Measurements from ENCODE around the gene DNAL1.

The DNAL1 gene

DNA sequence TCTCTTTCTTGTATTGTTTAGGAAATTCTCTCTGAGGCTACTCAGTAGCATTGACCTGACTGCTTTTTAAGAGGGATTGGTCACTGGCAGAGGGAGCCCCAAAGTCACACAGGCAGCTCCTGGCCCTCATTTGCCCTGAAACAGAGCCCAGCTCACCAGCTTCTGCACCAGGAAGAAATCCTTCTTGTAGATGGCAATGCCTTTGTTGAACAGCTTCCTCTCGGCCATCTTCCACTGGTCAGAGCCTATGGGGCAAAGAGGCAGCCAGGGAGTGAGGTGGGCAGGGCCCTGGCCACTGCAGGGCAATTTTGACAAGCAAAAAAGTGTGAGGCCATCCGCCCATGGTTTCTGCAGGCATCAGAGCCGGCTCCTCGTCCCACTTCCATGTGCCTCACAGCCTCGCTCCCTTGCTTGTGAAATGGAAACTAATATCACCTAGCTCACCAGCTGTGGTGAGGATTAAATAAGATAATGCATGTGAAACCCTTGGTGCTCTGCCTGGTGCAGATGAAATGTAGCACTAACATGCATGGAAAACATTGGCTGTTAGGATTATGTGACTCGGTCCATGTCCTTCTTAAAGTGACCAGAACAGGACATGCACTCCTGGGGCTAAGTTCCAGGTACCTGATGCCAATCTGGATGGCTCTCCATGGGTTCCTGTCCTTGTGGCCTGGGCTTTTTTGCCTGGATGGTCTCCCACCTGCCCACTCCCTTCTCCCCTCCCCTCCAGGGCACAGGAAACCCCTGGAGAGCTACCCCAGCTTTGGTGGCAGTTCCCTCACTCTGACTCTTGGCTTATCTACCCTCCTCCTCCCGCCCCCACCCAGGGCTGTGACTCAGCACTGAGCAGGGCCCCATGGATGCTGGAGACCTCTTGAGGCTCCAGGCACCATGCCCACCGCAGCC is 80.6 kb downstream of the DNAL1 start:
- no peak for DNase-seq

GRCh38 chr14:73726025-73726961 is 81.5 kb downstream of the DNAL1 start:
- no peak for DNase-seq

DNA sequence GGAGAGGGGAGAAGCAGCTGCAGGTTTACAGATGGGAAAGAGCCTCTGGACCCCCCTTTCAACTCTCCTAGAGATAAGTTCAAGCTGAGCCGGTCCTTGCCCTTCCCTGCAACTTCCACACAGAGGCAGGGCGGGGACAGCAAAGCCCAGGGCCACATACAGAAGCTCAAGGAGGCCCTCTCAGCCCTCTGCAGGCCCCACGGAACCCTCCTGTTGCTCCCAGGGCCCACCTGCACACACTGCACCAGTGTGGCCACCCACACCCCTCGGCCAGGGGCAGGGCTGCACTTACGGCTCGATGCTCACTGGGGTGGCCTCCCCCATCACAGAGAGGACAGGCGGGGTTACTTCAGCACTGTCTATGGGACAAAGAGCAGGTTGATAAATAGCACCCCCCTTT is 82.4 kb downstream of the DNAL1 start:
- no peak for DNase-seq

GRCh38 chr14:73728717-73729330 is 84.0 kb downstream of the DNAL1 start:
- DNase-seq: peak; percentile 64 to 84

- DNase-seq: no peak
Measured at GRCh38 chr14:73729556-73730265, 84.9 kb downstream of the DNAL1 start.

DNA sequence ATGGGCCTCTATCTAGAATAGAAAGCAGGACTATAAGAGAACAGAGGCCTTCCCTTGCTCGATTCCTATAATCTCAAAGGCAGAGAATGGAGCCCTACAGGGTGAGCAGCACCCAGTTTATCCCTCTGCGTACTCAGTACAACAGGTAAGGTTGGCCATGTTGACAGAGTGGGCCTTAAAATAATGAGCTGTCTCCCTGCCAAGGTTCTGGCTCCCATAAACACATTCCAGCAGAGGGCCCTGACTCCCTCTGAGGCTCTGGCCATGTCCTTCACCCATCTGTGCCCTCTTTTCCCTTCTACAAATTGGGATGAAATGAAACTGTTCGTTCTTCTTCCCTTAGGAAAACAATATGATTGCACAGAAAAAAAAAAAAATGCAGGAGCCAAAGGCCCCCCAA is 86.3 kb downstream of the DNAL1 start:
- DNase-seq: no peak

DNA sequence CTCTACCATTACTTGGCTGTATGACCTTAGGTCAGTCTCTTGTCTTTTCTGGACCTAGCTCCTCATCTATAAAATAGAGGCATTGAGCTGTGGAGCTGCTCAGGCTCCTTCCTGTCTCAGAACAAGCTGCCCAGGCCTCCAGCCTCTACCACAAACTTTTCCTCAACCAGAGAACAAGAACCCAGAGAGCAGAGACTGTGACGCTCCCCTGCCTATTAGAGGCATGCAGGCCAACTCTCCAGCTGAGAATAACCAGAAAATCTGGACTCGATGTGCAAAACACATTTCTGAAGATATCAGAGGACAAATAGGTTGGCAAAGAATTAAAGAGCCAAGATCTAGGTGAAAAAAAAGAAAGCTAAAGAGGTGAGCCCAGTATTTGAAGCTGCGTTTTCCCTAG is 87.2 kb downstream of the DNAL1 start:
- DNase-seq: no peak

DNA sequence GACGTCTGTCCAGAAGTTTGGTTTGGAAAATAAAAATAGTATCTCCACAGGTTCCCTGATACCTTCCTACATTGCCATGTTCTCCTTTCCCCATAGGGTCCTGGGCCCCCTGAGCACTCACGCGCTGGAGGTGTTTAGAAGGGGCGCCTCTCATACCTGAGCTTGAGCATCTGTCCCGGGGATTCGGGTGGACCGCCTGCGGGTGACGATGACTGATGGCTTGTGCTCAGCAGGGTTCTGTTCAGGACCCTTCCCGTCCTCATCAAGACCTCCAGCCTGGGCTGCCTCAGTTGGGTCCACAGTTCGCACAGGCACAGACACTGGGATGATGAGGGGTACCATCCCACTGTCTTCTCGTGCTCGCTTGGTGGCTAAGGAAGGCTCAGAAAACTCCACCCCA is 92.1 kb downstream of the DNAL1 start:
- no peak for DNase-seq

GRCh38 chr14:73738518-73739173 is 93.9 kb downstream of the DNAL1 start:
- DNase-seq: no peak

GRCh38 chr14:73739174-73739898 is 94.5 kb downstream of the DNAL1 start:
- DNase-seq: peak in 1 of 2 experiments; percentile 43

GRCh38 chr14:73739899-73740617 is 95.3 kb downstream of the DNAL1 start:
- no peak for DNase-seq

DNA sequence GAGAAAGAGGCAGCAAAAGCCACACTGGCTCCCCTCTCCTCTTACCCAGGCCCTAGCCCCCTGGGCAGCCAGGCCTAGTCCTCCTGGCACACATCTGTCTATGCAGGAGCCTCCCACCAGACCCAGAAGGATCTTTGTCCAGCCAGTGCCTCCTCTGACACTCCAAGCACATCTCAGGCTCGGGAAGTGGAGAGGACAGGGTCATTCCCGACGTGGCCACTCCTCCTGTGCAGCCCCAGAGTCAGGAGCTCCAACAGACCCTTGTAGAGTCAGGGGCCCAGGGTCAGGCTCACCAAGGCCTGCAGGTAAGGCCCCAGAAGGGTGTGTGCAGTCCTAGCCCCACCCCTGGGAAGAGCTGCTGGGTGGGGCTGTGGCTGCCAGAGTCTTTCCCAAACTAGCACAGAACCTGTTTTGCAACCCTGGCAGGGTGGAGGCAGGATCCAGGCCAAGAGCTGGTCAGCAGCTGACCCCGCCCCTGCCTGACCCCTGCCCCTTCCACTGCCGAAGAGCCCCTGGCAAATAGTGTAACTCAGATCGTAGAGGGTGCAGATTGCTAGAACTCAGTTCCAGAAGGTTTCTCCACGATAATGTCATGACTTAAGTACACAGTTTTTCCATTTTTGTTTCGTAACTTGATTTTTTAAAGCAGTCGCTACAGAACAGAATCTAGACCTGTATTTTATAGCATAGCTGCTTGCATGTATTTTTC is 96.0 kb downstream of the DNAL1 start:
- no peak for DNase-seq

DNA sequence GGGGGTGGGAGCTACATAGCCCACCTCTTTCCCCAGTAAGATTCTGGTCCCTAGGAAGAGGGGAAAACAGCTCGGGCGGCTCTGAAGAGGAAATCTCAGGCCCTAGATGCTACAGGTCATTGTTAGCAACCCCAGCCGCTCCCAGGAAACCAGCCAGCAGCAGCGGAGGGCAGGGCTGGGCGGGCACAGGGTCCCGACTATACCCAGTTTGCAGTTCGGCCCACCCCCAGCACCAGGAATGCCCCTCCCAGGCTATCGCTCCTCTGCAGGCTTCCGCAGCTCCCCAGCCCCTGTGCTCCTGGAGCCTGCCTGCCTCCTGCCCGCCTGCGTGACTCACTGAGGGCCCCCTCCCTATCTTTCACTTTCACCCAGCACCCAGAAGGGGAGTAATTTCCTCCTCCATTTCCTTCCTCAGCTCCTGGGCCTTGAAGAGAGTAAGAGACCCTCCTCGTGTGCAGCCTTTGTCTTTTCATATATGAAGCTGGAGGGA is 96.6 kb downstream of the DNAL1 start:
- no peak for DNase-seq

DNA sequence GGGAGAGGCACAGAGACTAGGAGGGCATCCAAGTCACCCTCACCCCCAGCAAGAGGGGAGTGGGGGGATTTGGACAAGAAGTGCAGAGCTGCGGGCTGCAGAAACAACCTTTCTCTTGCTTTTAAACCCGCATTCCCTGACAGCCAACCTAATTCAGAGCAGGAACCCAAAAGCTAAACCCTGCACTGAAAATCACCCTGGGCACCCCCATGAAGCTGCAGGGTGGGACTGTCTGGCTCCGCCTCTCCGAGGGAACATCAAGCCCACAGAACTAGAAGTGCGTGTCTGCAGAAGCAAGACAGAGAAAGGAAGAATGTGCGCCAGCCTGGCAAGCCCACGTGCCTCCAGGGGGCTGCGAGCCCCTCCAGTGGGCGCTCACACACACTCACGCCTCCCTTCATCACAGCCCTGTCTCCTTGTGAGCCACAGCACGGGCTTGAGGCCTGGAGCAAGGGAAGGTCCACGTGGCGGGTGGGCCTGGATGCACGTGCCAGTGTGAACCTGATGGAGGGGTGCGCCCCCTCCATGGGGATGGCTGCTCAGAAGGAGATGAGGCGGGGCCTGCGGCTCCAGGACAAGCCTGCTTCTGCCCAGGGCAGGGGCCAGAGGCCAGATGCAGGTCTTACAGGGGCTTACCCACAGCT is 97.2 kb downstream of the DNAL1 start:
- DNase-seq: no peak

DNA sequence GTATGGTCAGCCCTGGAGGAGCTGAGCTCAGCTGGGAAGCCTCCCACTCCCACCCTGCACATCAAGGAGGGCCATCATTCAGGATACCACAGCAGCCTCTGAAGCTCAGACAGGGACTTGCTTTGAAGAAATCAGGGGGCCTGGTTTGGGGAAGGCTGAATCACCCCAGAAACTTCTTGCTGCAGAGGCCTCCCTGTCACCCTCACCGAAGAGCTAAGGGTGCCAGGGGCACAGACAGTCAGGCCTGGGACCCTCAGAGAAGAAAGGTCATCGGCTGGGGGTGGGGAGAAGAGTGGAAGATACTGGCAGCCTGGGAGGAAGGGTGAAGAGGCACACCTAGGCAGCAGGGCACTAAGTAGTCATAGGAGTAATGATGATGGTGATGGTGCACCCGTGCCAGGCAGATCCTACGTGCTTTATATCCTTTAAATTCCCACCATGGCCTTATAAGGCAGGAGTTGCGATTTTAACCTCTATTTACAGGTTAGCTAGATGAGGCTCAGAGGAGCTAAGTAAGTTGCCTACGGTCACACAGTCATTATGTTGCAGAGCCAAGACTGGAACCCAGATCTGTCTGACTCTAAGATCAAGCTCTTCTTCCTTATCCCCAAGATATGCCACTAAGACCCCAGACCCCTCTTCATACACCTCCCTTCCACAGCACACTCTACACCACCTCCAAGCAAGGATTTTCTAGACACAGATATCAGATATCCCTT is 97.9 kb downstream of the DNAL1 start:
- DNase-seq: no peak

DNA sequence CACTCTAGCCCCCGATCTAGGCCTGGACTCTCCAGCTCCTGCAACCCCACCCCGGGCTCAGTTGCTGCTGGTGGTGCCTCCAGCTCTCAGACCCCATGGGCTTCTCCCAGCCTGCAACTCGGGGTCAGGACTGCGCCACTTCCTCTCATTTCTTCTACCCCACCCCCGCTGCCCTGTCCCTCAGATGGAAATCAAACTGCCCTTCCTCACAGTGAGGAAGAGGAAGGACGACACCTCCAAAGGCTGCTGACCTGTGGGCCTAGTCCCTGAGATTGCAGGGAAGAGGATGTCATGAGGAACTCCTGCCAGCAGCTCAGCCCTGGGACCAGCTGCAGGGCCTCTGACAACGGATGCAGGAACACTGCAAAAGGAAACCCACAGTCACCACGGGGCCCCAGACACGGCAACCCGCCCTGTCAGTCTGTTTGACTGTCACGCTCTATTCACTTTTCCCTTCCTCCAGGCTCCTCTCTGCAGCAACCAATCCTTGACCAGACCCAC is 98.7 kb downstream of the DNAL1 start:
- no peak for DNase-seq

DNA sequence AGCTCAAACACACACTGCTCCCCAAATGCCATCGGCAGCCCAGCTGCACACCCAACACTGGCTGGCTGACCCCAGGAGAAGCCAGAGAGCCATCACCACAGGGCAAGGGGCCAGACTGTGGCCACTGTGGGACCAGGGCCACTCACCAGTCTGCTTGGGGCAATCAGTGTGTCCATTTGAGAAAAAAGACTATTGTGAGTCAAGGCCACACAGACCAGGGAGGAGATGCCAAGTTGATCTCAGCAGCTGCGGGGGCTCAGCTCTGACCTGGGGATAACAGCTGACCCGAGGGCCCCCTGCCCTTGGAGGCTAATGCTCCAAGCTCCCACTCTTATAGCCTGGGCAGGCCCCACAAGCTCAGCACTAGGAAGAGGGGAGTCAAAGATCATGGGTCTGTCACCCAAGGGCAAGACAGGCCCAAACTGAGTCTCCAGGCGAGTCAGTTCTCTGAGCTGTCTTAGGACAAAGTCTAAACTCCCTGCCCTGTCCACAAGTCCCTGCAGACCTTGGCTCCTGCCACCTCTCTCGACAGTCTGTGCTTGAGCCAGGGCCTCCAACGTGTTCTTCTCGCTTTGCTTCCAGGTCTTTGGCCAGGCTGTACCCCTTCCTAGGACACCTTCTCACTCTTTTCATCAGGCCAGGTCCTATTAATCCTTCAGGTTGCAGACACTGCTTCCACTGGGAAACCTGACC is 99.5 kb downstream of the DNAL1 start:
- no peak for DNase-seq

All from NCI-H524 (cell line).